Esophagus mucosa (tissue), 1 donor: ENCODE data around the gene SART3. TPM values are rescaled to one million over a fixed set of nuclear protein-coding genes. Genes with fewer than 3 reads are reported as not detected.
"Not testable (repeated sequence)": the region's sequence is repeated elsewhere in the genome, so short reads cannot be mapped to it uniquely, and the experiment has no call there.

ENCODE experiments used
- ATAC-seq: fragments of 200-7000 bp; cut with Tn5 transposase; one replicate; pipeline ENCODE4 v1.9.1; 2020
- total RNA-seq: library from RNA; stranded (reverse); gene quantifications from one replicate; pipeline ENCODE4 v1.2.4, GENCODE V29; 2023
- donor health status: DM: yes; HTN: yes; CAD: no.

The SART3 gene
- total RNA-seq, 1 donor from 2014 or later: 25.7 TPM

DNA sequence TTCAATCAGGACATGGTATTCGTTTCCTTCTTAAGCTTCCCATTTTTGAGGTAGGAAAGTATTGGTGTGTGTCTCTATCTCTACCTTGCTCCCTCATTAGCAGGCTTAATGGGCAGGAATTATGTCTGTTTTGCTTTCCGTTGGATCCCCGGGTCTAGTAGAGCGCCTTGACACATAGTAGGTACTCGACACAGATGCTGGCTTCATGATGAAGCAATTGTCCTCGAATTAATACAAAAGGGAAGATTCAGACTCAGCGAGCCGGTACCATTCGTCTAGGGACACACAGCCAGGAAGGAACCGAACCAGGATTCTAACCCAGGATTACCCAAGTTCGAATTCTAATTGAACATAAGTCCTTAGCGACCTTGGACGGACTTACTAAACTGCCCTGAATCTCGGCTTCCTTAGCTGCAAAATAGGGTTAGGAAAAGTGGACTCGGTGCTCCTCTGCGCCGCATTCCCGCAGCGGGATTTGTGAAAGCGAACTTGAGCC, 927 bp upstream of the SART3 start:
- ATAC-seq: no peak

DNA sequence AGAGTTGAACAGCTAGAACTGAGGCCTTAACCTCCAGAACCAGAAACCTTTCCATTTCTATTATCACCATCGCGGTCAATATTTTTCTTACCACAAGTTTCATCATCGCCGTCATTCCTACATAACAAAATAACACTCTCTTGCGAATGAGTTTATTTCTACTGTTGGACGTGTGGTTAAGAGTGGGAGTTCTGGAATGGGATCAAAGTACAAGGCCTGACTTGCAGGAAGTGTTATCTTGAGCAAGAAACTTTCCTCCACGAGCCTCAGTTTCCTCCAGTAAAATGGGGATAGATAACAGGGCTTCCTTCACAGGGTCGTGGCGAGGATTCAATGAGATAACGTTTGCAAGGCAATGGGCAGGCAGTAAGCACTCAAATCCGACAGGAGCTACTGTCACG, 652 bp downstream of the SART3 start:
- ATAC-seq: no peak

DNA sequence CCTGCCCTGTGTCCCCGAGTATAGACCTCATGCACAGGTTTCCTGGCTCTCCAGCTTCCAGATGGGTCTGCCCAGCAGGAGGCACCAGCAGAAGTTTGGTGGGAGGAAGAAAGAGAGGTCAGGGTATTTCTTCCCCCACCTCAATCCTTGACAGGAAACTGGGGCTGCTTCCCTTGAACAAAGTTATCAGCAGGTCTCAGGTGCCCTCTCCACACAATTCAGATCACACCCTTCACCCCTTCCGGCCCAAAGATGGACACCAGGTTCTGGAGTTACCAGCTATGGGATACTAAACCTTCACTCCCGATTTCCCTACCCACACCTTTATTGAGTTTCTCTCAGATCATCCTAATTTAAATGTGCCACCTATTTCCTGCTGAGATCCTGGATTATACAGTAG, 1.2 kb downstream of the SART3 start:
- no peak for ATAC-seq

DNA sequence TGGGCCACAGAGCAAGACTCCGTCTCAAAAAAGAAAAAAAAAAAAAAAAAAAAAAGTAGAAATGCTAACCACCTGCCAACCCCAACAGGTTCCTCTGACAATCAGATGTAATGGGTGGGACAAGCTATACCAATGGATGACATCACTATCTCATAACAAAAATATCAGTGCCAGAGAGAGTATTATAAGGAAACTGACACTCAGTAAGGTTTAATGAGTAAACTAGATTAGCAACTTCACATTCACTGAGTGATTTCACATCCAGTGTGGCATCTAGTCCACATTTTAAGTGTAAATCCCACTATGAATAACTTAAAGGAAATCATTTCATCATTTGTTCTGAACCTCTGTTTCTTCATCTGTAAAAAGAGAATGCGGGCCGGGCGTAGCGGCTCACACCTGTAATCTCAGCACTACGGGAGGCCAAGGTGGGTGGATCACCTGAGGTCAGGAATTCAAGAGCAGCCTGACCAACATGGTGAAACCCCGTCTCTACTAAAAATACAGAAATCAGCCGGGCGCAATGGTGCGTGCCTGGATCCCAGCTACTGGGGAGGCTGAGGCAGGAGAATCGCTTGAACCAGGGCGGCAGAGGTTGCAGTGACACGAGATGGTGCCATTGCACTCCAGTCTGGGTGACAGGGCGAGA, 1.8 kb downstream of the SART3 start:
- no peak for ATAC-seq

DNA sequence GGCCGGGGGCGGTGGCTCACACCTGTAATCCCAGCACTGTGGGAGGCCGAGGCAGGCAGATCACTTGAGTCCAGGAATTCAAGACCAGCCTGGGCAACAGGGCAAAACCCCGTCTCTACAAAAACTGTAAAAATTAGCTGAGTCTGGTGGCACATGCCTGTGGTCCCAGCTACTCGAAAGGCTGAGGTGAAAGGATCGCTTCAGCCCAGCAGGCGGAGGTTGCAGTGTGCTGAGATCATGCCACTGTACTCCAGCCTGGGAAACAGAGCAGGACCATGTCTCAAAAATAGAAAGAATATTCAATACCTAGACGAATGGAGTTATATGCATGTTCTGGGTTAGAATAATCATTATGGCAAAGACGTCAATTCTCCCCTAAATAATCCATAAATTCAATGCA, 5.6 kb downstream of the SART3 start:
- ATAC-seq: not testable (repeated sequence)

DNA sequence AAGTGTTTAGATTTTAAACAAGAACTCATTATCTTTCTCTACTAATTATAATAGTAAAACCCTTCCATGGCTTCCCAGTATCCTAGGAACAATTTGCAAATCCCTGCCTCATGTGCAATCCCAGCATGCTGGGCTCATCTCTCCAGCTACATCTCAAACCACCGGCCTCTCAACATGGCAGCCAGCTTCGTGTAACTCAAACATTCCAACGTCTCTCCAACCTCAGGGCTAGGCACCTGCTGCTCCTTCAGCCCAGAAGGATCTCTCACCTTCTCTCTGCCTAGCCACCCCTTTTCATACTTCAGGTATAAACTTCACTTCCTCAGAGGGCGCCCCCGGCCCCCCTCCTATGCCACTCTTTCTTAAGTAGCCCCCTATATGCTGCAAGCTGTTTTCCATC, 7.2 kb downstream of the SART3 start:
- no peak for ATAC-seq

DNA sequence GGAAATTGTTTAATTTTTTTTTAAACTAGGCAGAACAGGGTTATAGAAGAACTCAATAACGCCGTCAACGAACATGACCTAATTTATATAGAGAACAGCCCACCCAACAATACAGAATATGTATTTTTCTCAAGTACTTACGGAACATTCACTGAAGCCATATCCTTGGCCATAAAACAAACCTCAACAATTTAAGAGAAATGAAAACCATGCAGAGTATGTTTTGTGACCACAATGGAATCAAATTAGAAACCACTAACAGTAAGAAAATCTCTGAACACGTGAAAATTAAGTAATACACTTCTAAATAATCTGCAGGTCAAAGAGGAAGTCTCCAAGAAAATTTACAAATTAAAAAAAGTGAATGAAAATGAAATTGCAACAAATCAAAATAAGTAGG, 9.4 kb downstream of the SART3 start:
- ATAC-seq: no peak

DNA sequence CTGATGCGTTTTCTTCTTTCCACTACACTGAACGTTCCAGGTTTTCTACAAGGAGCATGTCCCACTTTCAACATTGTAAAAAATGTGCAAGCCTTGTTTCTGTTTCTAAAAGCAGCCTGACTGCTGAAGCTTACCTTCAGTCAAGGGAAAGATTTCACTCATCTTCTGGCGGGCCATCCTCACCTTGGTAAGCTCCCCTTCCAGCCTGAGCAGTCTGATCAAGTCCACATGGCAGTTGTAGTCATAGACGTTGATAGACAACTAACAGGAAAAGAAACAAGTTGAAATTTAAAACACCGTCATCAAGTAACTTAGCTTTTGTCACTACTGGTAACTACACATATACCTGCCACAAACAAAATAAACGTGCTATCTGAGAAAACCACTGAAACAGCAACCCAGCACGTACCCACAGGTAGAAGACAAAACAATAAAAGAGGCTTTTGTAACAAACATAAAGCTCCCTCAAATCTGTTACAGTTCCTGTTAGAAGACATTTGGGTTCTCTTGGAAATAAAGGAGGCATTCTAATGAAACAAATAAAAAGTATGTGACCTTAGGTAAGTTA, 11.9 kb downstream of the SART3 start:
- no peak for ATAC-seq

DNA sequence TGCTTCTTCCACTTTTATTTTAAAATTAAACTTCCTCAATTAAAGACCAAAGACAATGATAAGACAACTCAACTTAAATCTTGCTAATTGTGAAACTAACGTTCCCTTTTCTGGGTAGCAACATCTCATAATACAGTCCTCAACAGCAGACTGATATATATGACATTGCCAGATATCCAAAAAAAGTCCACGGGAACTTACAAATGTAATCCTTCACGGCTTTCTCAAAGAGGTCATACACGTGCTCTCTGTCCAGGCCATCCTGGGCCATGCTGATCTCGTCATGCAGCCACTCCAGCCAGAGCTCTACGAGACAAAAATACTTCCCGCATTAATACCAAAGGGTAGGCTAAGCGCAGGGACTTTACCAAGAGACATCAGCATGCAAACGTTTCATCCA, 13.3 kb downstream of the SART3 start:
- no peak for ATAC-seq

DNA sequence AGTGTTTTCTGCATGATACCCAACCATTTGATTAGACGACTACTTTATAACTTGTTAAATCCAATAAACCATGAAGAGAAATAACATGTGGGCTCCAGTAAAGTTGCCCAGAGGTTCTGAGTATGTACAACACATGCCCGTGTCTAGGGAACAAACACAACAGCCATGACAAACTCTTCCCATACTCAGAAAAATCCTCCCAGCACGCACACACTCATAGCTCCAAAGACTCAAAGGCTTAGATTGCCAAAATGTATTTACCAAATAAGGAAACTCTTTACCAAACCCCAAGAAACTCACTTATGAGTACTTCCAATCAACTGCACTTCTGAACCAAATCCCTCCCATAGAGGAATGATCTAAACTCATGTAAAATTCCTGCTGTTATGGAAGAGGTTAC, 17.3 kb downstream of the SART3 start:
- ATAC-seq: no peak

DNA sequence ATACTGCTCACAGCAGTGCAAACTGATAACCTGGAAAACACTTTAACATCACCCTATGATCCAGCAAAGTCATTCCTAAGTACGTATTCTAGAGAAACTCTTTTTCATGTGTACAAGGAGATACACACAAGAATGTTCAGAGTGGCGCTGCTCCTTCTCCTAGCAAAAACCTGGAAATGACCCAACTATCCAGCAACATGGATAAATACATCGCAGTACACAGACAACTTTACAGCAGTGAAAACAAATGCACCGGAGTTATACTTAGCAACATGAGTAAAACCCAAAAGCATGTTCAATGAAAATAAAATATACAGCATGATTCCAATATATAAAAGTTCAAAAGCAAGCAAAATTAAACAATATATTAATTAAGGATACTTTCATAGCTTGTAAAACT, 18.7 kb downstream of the SART3 start:
- ATAC-seq: no peak

DNA sequence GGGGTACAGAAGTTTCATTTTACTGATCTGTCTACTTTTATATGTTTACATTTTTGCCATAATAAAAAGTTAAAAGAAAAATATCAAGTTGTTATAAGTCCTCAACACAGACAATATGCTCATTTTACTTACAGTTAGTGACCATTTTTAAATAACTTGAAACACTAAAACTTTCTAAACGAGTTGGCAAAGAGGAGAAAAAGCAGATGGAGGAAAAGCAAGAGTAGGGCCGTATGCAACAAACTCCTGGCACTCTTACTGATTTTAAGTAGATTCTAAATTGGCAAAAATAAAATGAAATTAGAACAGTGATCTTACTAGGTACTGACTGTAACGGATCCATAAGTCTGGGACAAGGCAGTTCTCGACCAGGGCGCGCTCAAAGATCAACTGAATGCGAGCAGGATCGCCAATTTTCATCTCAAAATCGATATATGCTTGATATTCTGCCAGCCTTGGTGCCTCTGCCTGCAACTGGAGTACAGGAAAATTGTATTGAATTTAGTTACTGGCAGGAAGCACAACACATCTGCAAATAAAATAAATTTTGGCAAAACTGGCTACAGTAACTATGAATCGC, 22.3 kb downstream of the SART3 start:
- no peak for ATAC-seq

DNA sequence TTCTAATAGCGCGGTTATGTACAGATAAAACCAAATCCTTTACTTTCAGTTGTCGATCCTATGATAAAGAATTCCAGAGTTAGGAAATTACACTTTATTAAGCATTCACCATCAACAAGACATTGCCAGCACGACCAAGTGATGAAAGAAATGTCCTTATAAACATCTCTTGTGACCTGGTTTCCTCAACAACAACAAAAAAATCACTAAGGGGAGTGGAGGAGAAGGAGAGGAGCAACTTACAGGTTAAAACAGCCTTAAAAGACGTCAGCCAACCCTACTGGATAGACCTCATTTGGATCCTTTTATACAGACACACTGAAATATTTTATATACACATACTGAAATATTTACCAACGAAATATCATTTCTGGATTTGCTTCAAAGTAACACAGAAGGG, 22.8 kb downstream of the SART3 start:
- no peak for ATAC-seq

DNA sequence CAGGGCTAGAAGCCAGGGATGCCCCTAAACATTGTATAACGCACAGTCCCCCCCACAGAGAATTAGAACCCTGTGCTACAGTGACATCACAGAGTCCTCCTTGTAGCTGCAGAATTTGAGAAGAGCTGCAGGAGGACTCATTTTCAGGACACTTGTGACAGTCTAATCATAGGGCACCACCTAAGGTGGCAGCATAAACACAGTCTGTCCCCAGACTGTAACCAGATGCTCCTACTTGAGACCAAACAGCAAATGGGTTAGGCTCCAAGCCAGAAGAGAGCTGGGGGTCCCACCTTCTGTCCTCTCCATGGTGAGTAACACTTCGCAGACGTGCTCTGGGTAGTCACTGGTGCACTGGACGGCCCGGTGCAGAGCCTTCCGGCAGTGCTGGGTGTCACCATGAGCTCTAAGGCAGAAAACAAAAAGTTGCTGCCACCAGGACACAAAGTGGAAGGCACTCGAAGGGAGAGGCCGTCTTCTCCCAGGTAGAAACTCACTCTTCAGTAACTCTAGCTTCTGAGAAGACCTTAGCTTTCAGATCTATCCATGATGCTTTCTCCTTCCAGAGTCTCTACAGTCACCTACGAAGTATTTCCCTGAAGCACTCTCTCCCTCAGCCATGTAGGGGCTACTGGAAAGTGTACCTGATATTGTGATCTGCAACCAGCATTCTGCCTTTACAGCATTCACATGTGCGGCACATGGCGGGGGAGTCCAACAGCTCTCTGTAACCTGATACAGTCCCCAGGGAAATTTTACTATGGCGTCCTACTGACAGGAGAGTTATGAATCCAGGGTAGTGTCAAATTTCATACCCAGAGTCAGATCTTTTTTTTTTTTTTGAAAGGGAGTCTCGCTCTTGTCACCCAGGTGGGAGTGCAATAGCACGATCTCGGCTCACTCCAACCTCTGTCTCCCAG, 28.8 kb downstream of the SART3 start:
- no peak for ATAC-seq

DNA sequence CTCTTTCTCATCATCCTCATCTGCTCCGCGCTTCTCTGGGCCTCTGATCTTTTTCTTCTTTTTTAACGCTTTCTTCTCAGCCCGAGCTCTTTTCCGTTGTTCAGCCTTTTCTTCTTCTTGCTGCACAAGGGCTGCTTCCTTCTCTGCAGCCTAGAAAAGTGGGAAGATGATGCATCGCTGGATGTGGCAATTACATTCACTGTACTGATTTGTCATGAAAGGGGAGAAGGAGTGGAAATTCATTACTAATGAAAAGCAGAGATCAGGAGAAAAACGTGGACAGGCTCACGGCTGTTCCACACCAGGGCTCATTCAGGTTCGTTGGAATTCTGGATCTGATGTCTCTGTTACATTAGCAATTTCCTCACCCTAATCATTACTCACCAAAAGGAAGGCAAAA, 30.8 kb downstream of the SART3 start:
- ATAC-seq: no peak

DNA sequence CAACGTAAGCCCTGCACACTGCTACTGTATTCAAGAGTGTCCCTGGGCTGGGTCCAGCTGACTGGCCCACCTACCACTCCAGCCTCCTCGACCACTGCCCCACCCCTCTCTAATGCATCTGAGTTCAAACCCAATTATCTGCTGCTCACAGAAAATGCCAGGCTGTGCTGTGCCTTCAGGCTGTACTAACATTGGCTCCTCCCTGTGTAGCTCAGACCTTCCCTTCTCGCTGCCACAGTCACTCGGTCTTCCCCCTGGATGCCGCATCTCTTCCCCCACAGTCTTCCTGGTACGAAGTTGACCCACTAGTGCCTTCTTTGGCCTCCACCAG, 33.8 kb downstream of the SART3 start:
- ATAC-seq: no peak

DNA sequence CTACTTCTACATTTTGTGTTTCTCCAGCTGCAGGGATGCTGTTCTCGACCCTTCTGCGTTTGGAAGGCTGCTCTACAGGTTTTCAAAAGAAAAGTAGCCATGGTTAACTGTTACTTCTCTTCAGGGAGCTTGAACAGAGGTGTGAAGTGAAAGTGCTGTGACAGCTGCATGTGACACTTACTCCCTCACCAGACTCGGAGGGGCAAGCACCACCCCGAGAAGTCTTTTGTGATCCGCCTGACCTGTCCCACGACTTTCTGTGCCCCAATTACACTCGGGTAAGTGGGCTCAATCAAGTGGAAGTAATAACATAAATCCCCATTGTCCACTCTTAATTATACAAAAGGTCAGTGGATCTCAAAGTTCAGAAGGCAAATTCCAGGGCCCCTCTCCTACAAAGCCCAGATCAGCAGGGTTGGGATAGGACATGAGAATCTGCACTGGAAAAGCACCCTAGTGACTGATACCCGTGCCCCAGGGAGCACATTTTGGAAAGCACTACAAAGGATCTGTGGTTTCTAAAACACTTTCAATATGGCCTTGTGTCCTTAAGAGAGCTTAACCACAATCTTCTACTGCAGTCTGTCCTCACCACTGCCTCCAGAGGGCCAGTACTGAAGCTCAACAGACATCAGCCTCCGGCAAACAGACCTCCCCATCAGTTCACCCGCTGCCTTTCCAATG, 34.3 kb downstream of the SART3 start:
- ATAC-seq: no peak

DNA sequence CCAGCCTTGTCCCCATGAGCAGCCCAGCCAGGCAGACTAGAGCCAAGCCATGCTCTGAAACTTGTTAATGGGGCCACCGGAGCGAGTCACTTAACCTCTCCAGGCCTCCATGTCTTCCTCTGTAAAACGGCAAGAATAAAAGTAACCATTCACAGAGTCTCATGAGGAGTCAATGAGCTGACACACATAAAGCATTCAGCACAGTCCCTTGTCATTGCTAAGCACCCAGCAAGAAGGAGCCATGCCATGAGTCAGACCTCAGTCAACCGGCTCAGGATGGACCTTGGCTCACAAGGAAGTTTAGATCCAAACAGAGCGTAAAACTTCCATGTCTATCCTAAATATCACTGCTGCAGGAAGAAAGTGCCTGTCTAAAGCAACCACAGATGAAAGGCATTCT, 35.3 kb downstream of the SART3 start:
- ATAC-seq: peak; percentile 80

DNA sequence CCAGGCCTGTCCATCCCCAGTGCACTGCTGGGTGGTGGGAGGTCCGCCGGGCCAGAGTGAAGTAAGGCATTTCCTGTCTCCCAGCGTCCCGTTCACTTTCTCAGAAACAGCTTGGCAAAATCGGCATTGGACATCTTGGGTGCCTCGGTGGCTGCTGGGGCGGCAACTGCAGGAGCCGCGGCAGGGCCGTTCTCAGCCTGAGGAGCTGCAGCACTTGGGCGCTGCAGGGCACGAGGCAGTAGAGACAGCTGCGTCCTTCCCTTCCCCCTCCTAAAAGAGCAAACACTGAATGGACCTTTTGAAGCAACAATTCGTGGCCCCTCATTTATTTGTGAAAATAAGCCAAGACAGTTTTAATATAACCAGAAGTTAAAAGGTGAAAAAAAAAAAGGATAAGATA, 37.6 kb downstream of the SART3 start:
- ATAC-seq: no peak

DNA sequence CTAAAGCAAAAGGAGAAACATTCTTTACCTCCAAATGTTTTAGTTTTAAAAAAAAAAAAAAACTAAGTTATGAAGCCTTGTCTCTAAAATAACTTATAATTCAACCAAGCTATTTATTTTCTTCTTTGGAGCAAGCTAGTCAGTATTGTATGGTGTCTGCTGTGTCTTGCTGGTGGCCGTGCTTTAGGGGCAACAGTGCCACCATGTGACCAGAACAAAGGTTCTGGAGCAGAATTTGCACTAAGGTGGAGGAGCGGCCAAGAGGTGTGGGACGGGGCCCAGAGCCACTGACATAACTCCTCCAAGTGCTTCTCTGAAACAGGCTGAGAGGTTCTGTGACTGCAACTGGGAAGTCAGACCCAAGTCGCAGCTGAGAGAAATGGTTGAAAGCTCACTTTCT, 41.4 kb downstream of the SART3 start:
- ATAC-seq: no peak

DNA sequence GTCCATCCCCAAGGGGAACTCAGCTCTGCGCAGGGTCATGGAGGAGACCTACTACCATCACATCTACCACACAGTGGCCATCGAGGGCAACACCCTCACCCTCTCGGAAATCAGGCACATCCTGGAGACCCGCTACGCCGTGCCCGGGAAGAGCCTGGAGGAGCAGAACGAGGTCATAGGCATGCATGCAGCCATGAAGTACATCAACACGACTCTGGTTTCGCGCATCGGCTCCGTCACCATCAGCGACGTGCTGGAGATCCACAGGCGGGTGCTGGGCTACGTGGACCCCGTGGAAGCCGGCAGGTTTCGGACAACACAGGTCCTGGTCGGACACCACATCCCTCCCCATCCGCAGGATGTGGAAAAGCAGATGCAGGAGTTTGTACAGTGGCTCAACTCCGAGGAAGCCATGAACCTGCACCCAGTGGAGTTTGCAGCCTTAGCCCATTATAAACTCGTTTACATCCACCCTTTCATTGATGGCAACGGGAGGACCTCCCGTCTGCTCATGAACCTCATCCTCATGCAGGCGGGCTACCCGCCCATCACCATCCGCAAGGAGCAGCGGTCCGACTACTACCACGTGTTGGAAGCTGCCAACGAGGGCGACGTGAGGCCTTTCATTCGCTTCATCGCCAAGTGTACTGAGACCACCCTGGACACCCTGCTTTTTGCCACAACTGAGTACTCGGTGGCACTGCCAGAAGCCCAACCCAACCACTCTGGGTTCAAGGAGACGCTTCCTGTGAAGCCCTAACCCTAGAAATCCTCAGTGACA, 42.1 kb downstream of the SART3 start:
- ATAC-seq: no peak

DNA sequence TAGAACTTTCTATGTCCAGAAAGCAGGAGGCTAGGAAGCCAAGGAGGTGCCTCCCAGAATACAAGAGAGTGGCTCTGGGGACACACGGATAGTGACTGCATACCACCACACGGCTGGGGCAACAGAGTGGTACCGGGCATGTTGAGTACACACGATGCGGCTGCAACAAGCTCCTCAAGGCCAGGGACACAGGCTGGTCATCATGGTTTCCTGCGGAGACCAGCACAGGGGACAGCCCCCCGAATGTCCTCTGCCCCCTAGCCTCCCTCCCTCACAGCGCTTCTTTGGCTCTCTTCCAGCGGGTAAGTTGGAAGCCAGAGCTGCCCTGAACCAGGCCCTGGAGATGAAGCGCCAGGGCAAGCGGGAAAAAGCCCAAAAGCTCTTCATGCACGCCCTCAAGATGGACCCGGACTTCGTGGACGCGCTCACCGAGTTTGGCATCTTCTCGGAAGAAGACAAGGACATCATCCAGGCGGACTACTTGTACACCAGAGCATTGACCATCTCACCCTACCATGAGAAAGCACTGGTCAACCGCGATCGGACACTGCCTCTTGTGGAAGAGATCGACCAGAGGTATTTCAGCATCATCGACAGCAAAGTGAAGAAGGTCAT, 42.8 kb downstream of the SART3 start:
- no peak for ATAC-seq
